ENCODE results near the gene BMP6.

- no peak for TF ChIP-seq CTCF (IDR thresholded peaks at IDR 0.05; ENCODE audit: low read length)
- no peak for TF ChIP-seq EZH2 (optimal IDR thresholded peaks at IDR 0.05; ENCODE audit: low read depth, low read length)
Observed at GRCh38 chr6:7904654-7905319, 178.9 kb downstream of the BMP6 start.

Measured in MM.1S (cell line).